ENCODE data around the gene CP.
A peak's percentile ranks its signal among the peaks of the same experiment; 100 is the strongest.
"Not testable (repeated sequence)": the region's sequence is repeated elsewhere in the genome, so short reads cannot be mapped to it uniquely, and the experiment has no call there.

CP gene

GRCh38 chr3:149224736-149225594 lies 3.3 kb upstream of the CP start:
- no peak overlapping the region for H3K27ac ChIP-seq (ENCODE audit: low read depth, low read length, poor library complexity, severe bottlenecking)

GRCh38 chr3:149223461-149223820 lies 1.8 kb upstream of the CP start:
- no peaks in the 10 kb centered on the region for H3K9me2 ChIP-seq (ENCODE audit: low read depth, low read length)
- H3K36me3 ChIP-seq (ENCODE audit: insufficient read depth, low read length) = no peaks in the 10 kb centered on the region
- H3K4me2 ChIP-seq (ENCODE audit: low read length) = no peak overlapping the region
- TF ChIP-seq CTCF (IDR thresholded peaks at IDR 0.05; ENCODE audit: low read length) = no peak
- TF ChIP-seq EZH2 (IDR thresholded peaks at IDR 0.05; ENCODE audit: borderline replicate concordance, low read length) = no peak
- no peaks in the 10 kb centered on the region for H4K20me1 ChIP-seq (ENCODE audit: insufficient read depth, low read length)
- 0 out of 2 replicates have a peak, but pooled peaks cover 6% of the 10 kb centered on the region for H3K27me3 ChIP-seq (ENCODE audit: insufficient read depth, low read length)
- no peak overlapping the region for H3K4me3 ChIP-seq (ENCODE audit: low read depth, low read length, poor library complexity, severe bottlenecking)
- no peak overlapping the region for H3K9ac ChIP-seq (ENCODE audit: low read length)
- H3K27ac ChIP-seq (ENCODE audit: low read depth, low read length, poor library complexity, severe bottlenecking) = no peak overlapping the region
- H2AFZ ChIP-seq (ENCODE audit: low read length) = no peak overlapping the region
- H3F3A ChIP-seq (ENCODE audit: insufficient read depth, low read length) = no peaks in the 10 kb centered on the region
- H3K9me3 ChIP-seq (ENCODE audit: low read length) = no peaks in the 10 kb centered on the region
- H3K4me1 ChIP-seq (ENCODE audit: insufficient read depth, low read length, severe bottlenecking) = peaks cover 6% of the 10 kb centered on the region
- no peaks in the 10 kb centered on the region for H3K79me2 ChIP-seq (ENCODE audit: insufficient read depth, low read length)

More at GRCh38 chr3:149224736-149225594, 3.3 kb upstream of the CP start:
- Histone ChIP-seq H4K20me1 (ENCODE audit: insufficient read depth, low read length) (no peaks in the 10 kb centered on the region), H3K36me3 (ENCODE audit: insufficient read depth, low read length) (no peaks in the 10 kb centered on the region), H2AFZ (ENCODE audit: low read length) (no peak overlapping the region), H3K27me3 (ENCODE audit: insufficient read depth, low read length) (0 out of 2 replicates have a peak, but pooled peaks cover 6% of the 10 kb centered on the region), H3K4me1 (ENCODE audit: insufficient read depth, low read length, severe bottlenecking) (peaks cover 6% of the 10 kb centered on the region), H3K4me3 (ENCODE audit: low read depth, low read length, poor library complexity, severe bottlenecking) (peak overlapping the region; percentile 18), H3K9me2 (ENCODE audit: low read depth, low read length) (0 out of 2 replicates have a peak, but pooled peaks cover 4% of the 10 kb centered on the region), H3K79me2 (ENCODE audit: insufficient read depth, low read length) (no peaks in the 10 kb centered on the region), H3K4me2 (ENCODE audit: low read length) (peak overlapping the region; percentile 39; the same call in 1 of the 2 replicates), H3K9me3 (ENCODE audit: low read length) (no peaks in the 10 kb centered on the region), H3K9ac (ENCODE audit: low read length) (no peak overlapping the region), H3F3A (ENCODE audit: insufficient read depth, low read length) (no peaks in the 10 kb centered on the region)
- TF ChIP-seq EZH2 (IDR thresholded peaks at IDR 0.05; ENCODE audit: borderline replicate concordance, low read length) = no peak
- TF ChIP-seq CTCF (IDR thresholded peaks at IDR 0.05; ENCODE audit: low read length) = no peak

- not testable (repeated sequence) for H3K9ac ChIP-seq (ENCODE audit: low read length); H3K79me2 ChIP-seq (ENCODE audit: insufficient read depth, low read length); H3F3A ChIP-seq (ENCODE audit: insufficient read depth, low read length); H3K4me1 ChIP-seq (ENCODE audit: insufficient read depth, low read length, severe bottlenecking); H3K27me3 ChIP-seq (ENCODE audit: insufficient read depth, low read length); H3K9me2 ChIP-seq (ENCODE audit: low read depth, low read length); H3K36me3 ChIP-seq (ENCODE audit: insufficient read depth, low read length); H3K27ac ChIP-seq (ENCODE audit: low read depth, low read length, poor library complexity, severe bottlenecking); H3K4me2 ChIP-seq (ENCODE audit: low read length); H3K4me3 ChIP-seq (ENCODE audit: low read depth, low read length, poor library complexity, severe bottlenecking); H2AFZ ChIP-seq (ENCODE audit: low read length); H4K20me1 ChIP-seq (ENCODE audit: insufficient read depth, low read length); H3K9me3 ChIP-seq (ENCODE audit: low read length)
Observed at GRCh38 chr3:149219380-149220121, 2.1 kb downstream of the CP start.

Measured in OCI-LY1 (cell line).